Measurements from ENCODE around the gene TMEM164.

TMEM164 gene

DNA sequence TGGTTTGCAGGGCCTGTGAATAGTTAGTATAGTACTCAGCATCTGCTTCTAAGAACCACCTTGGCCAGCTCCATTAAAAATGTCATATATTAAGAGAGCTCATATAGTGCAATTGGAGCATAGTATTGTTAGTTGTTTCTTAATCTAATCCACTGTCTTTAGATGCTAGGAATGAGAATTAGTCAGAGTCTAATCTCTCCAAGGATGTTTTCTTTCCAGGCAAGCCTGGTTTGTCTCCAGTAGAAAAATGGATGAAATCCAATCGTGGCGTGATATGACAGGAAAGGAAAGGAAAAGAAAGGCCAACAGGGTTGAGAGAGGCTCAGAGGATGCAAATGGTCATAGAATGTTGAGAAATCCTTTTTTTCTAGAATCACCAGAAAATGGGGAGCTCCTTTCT, 15.0 kb upstream of the TMEM164 start:
- no peak overlapping the region for H3K27ac ChIP-seq
- TF ChIP-seq Cebpa-rat (IDR thresholded peaks at IDR 0.05), result no peak
- H3K4me2 ChIP-seq, result no peak overlapping the region
- no peak overlapping the region for H3K4me3 ChIP-seq
- peaks cover 47% of the 10 kb centered on the region for H3K27me3 ChIP-seq
- H3K9me3 ChIP-seq, result no peaks in the 10 kb centered on the region
- H3K9ac ChIP-seq, result no peak overlapping the region
- H3K36me3 ChIP-seq, result no peaks in the 10 kb centered on the region
- peaks cover 17% of the 10 kb centered on the region; the same call in 1 of the 2 replicates for H3K4me1 ChIP-seq
- H4K20me1 ChIP-seq, result no peaks in the 10 kb centered on the region

DNA sequence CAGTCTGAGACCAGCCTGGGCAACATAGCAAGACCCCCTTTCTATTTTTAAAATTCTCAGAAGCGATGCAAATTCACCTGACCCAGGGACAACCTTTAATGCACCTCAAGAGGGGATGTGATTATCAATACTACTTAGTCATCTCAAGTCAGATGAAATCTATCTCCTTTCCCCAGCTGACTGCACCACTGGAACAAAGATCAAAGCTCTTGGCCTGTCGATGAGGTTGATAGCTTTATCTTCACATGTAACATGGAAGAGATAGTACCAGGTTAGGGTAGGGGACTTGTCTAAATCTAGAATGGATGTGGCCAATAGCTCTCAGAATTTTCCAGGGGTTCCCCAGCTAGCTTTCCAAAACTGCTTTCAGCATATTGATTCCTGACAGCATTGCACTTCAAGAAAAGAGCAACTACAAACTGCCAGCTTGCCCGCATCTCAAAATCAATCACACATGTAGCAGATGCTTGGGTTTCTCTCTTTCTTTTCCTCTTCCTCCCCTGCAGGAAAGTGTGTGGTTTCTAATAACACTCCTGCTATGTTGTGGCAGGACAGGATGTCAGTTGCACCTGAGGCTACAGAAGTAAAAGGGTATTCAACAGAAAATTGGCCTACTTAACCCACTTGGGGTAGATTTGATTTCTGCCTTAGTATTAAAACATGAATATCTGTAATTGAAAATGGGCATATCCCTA, 12.2 kb upstream of the TMEM164 start:
- H3K27me3 ChIP-seq, result peaks cover 73% of the 10 kb centered on the region
- no peaks in the 10 kb centered on the region for H3K9me3 ChIP-seq
- H3K4me2 ChIP-seq, result peak overlapping the region; percentile 33
- H3K4me1 ChIP-seq, result peaks cover 17% of the 10 kb centered on the region; the same call in 1 of the 2 replicates
- no peaks in the 10 kb centered on the region for H3K36me3 ChIP-seq
- H3K9ac ChIP-seq, result no peak overlapping the region
- no peak for TF ChIP-seq Cebpa-rat (IDR thresholded peaks at IDR 0.05)
- H3K4me3 ChIP-seq, result no peak overlapping the region
- H3K27ac ChIP-seq, result no peak overlapping the region
- H4K20me1 ChIP-seq, result no peaks in the 10 kb centered on the region

DNA sequence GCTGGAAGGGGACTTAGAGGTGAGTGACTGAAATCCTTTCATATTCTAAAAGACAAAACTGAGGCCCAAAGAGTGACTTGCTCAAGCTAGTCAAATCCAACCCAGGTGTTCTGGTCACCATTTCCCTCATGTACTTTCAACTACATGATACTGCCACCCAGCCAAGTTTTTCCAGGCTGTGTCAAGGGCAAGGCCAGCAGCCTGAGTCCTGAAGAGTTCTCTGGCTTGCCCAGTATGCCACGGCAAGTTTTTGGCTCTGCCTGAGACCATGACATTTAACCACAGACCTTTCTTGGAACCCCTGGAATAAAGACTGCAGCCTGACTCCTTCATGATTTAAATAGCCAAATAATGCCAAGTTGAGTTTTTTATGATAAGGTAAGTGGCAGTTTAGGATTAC, 10.7 kb upstream of the TMEM164 start:
- no peak for TF ChIP-seq Cebpa-rat (IDR thresholded peaks at IDR 0.05)
- Histone ChIP-seq H3K27me3 (peaks cover 85% of the 10 kb centered on the region), H3K4me1 (peaks cover 17% of the 10 kb centered on the region; the same call in 1 of the 2 replicates), H3K36me3 (no peaks in the 10 kb centered on the region), H3K4me2 (no peak overlapping the region), H4K20me1 (no peaks in the 10 kb centered on the region), H3K9ac (no peak overlapping the region), H3K27ac (no peak overlapping the region), H3K9me3 (no peaks in the 10 kb centered on the region), H3K4me3 (no peak overlapping the region)

DNA sequence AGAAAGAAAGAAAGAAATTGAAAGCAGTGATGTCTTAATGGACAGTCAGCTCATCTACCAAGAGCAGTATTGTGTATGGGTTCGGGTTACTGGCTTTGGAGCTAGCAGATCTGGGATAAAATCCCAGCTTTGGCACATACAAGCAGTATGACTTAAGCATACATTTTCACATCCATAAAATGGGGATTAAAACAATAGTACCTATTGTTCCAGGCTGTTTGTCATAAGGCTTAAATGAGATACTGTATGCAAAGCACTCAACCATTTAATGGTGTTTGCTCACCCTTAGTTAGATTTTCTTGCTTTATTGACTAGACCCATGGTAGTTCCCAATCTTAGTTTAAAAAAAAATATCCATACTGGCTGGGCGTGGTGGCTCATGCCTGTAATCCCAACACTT, 7.8 kb upstream of the TMEM164 start:
- Histone ChIP-seq H3K4me3 (no peak overlapping the region), H3K4me2 (no peak overlapping the region), H3K27ac (no peak overlapping the region), H4K20me1 (no peaks in the 10 kb centered on the region), H3K4me1 (peaks cover 10% of the 10 kb centered on the region; the same call in 1 of the 2 replicates), H3K27me3 (peaks cover 78% of the 10 kb centered on the region), H3K36me3 (no peaks in the 10 kb centered on the region), H3K9me3 (no peaks in the 10 kb centered on the region), H3K9ac (no peak overlapping the region)
- no peak for TF ChIP-seq Cebpa-rat (IDR thresholded peaks at IDR 0.05)

DNA sequence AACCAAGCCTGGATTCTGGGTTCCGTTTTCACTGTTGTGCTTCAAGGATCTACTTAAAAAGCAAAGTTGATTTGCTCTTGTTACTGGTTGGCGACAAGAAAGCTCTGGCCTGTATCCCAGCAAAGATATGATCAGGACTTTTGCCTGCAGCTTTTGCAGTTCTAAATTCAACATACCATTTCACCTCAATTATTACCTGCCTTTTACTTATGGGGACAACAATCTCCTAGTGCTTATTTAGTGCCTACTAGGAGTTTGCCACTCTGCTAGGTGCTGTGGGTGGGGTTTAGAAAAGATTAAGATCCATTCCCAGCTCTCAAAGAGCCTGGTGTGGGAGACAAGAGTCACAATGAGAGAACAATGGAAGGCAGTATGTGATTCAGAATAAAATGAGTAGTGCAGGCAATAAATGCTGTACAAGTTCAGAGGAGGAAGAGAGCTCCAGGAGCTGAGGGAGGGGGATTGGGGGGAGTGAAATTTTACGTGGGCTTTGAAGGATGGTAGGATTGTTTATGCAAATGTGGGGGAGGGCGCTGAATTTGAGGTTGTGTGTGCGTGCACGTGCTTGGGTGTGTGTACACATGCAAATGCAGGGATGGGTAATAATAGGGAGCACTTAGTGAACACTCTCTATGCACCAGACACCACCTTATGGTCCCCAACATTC, 5.0 kb upstream of the TMEM164 start:
- H3K9me3 ChIP-seq, result no peaks in the 10 kb centered on the region
- H3K4me2 ChIP-seq, result no peak overlapping the region
- peaks cover 69% of the 10 kb centered on the region for H3K27me3 ChIP-seq
- no peak overlapping the region for H3K4me3 ChIP-seq
- H3K27ac ChIP-seq, result no peak overlapping the region
- H3K36me3 ChIP-seq, result no peaks in the 10 kb centered on the region
- 0 out of 2 replicates have a peak, but pooled peaks cover 4% of the 10 kb centered on the region for H3K4me1 ChIP-seq
- TF ChIP-seq Cebpa-rat (IDR thresholded peaks at IDR 0.05), result no peak
- H3K9ac ChIP-seq, result no peak overlapping the region
- no peaks in the 10 kb centered on the region for H4K20me1 ChIP-seq

DNA sequence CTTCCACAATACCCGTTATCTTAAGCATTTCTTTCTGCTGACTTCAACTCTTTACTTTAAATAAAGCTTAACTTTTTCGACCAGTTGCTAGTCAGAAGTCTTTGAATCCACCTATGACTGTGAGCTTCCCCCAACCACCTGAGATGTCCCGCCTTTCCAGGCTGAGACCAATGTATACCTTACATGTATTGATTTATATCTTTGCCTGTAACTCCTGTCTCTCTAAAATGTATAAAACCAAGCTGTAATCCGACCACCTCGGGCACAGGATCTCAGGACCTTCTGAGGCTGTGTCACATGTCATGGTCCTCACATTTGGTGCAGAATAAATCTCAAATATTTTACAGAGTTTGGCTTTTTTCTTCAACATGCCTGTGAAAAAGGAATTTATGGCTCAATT, 2.9 kb upstream of the TMEM164 start:
- H3K4me2 ChIP-seq, result no peak overlapping the region
- no peak overlapping the region for H3K4me3 ChIP-seq
- TF ChIP-seq Cebpa-rat (IDR thresholded peaks at IDR 0.05), result no peak
- H3K4me1 ChIP-seq, result peaks cover 21% of the 10 kb centered on the region
- H3K9ac ChIP-seq, result no peak overlapping the region
- peaks cover 17% of the 10 kb centered on the region for H4K20me1 ChIP-seq
- H3K36me3 ChIP-seq, result no peaks in the 10 kb centered on the region
- H3K27me3 ChIP-seq, result peaks cover 63% of the 10 kb centered on the region
- H3K27ac ChIP-seq, result no peak overlapping the region
- no peaks in the 10 kb centered on the region for H3K9me3 ChIP-seq

DNA sequence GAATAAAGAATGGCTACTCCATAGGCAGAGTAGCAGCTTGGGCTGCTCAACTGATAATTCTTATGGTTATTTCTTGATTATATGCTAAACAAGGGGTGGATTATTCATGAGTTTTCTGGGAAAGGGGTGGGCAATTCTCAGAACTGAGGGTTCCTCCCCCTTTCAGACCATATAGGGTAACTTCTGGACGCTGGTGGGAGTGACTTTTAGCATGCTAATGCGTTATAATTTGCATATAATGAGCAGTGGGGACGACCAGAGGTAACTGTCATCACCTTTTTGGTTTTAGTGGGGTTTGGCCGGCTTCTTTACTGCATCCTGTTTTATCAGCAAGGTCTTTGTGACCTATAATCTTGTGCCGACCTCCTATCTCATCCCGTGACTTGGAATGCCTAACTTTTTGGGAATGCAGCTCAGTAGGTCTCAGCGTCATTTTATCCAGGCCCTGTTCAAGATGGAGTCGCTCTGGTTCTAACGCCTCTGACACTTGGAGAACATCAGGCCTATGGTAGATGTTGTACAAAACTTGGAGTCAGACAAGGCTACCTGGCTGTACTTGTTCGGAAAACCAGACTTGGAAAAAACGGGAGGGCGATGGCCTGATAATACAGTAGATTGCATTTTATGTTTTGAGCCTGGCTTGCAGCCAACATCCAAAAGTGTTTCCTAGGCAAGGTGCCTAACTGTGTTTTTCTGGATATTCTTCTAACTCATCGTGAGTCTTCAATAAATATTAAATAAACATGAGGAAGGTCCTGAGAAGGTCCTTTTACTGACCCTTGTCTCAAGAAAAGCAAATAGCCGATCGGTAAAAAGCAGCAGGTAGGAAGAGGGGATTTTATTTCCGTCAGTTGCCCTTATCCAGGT, 1.8 kb upstream of the TMEM164 start:
- H3K27me3 ChIP-seq, result peaks cover 66% of the 10 kb centered on the region
- no peak overlapping the region for H3K9ac ChIP-seq
- H3K36me3 ChIP-seq, result no peaks in the 10 kb centered on the region
- TF ChIP-seq Cebpa-rat (IDR thresholded peaks at IDR 0.05), result no peak
- H3K4me3 ChIP-seq, result no peak overlapping the region
- no peaks in the 10 kb centered on the region for H3K9me3 ChIP-seq
- no peak overlapping the region for H3K4me2 ChIP-seq
- H3K27ac ChIP-seq, result no peak overlapping the region
- H3K4me1 ChIP-seq, result peaks cover 21% of the 10 kb centered on the region
- H4K20me1 ChIP-seq, result peaks cover 27% of the 10 kb centered on the region

DNA sequence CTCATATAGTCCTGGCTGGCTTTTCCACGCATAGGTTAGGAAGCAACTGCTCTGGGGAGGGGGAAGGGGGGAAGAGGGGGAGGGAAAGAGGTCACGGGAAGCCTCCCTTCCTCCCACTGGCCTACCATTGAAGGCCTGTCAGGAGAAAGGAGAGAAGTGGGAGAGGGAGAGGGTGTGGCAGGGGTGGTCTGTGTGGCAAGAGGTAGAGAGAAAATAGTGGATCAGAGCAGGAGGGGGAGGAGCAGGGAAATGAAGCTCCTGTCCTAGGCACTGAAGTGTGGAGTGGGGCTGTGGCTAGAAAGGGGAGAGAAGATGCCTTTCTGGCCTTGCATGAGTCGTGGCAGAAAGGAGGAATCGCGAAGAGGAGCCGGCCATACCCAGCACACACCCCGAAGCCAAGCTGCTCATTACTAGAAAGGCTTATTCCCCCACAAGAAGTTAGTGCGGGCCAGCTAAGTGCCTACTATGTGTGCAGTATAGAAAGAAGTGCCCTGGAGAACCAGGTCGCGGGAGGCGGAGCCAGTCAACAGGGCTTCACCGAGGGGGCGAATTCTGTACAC, 1.1 kb upstream of the TMEM164 start:
- H3K36me3 ChIP-seq, result no peaks in the 10 kb centered on the region
- peaks cover 66% of the 10 kb centered on the region for H3K27me3 ChIP-seq
- H3K4me1 ChIP-seq, result peaks cover 21% of the 10 kb centered on the region
- H3K27ac ChIP-seq, result peak overlapping the region; percentile 24; the same call in 1 of the 2 replicates
- peaks cover 35% of the 10 kb centered on the region for H4K20me1 ChIP-seq
- H3K9ac ChIP-seq, result peak overlapping the region; percentile 79; the same call in 1 of the 2 replicates
- TF ChIP-seq Cebpa-rat (IDR thresholded peaks at IDR 0.05), result no peak
- H3K4me2 ChIP-seq, result peak overlapping the region; percentile 37
- peak overlapping the region; percentile 74; the same call in 1 of the 2 replicates for H3K4me3 ChIP-seq
- H3K9me3 ChIP-seq, result no peaks in the 10 kb centered on the region

Data from BLaER1 (cell line).